Measurements from ENCODE around the gene SF3A1.

DNA sequence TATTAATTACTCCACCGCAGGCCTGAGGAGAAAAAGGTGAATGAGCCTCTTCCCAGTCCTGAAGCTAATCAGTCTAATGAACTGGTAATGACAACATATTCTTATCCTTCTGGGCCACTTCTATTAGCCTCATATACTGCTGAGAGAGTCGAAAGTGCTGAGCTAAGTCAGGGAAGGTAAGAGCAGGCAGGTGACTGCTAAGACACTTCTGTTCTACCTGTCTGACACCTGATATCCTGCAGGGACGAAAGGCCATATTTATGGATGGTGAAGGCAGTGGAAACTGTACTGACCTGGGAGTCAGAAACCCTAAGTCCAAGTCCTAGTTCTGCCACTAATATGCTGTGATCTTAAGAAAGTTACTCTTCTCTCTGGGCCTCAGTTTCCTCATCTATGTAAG, 33.4 kb downstream of the SF3A1 start:
- TF ChIP-seq, protein P1, sequence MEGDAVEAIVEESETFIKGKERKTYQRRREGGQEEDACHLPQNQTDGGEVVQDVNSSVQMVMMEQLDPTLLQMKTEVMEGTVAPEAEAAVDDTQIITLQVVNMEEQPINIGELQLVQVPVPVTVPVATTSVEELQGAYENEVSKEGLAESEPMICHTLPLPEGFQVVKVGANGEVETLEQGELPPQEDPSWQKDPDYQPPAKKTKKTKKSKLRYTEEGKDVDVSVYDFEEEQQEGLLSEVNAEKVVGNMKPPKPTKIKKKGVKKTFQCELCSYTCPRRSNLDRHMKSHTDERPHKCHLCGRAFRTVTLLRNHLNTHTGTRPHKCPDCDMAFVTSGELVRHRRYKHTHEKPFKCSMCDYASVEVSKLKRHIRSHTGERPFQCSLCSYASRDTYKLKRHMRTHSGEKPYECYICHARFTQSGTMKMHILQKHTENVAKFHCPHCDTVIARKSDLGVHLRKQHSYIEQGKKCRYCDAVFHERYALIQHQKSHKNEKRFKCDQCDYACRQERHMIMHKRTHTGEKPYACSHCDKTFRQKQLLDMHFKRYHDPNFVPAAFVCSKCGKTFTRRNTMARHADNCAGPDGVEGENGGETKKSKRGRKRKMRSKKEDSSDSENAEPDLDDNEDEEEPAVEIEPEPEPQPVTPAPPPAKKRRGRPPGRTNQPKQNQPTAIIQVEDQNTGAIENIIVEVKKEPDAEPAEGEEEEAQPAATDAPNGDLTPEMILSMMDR (IDR thresholded peaks at IDR 0.05): no peak
- TF ChIP-seq POLR2A (IDR thresholded peaks at IDR 0.05): no peak

All from heart left ventricle (tissue), 13 donors.